NOMO-1 treated with DMSO at 0.1 percent for 48 hours (cell line): ENCODE results near the gene NID2.

Experiments used
- DNase-seq: peaks from one replicate; lab custom pipeline; 2025; ENCODE audit not compliant: unreplicated experiment; lab: John Stamatoyannopoulos, UW

The NID2 gene

DNA sequence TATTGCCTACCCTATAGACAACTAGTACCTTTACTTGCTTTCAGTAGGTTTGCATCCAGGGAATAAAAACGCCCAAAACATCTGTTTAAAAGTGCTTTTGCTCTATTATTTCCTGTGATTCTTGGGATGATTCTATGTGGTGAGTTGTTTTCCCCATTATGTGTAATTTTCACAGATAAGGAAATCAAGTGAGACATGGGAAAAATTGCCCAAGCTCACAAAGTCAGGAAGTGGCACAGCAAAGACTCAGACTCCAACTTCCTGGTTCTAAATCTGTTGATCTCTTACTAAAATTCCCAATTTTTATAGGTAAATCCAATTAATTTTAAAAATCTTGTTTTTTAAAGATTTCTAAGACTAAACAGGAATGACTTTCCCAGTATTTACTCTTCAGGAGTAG is 39.0 kb downstream of the NID2 start:
- no peak for DNase-seq

DNA sequence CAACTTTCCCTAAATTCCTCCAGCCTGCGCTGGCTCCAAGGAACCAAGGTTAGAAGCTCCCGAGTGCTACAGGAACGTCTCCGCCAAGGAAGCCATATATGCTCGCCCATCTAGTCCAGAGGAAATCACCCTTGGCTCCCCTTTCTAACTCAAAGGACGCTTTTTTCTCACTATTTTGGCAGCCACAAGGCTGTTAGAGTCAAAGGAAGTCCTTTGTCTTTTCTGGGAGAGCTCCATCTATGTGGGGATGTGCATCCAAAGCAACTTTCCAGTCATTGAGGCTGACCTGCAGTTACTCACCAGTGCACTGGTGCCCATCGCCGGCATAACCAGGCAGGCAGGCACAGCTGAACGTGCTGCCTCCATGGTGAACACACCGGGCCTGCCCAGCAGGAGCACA is 42.0 kb downstream of the NID2 start:
- DNase-seq: no peak

DNA sequence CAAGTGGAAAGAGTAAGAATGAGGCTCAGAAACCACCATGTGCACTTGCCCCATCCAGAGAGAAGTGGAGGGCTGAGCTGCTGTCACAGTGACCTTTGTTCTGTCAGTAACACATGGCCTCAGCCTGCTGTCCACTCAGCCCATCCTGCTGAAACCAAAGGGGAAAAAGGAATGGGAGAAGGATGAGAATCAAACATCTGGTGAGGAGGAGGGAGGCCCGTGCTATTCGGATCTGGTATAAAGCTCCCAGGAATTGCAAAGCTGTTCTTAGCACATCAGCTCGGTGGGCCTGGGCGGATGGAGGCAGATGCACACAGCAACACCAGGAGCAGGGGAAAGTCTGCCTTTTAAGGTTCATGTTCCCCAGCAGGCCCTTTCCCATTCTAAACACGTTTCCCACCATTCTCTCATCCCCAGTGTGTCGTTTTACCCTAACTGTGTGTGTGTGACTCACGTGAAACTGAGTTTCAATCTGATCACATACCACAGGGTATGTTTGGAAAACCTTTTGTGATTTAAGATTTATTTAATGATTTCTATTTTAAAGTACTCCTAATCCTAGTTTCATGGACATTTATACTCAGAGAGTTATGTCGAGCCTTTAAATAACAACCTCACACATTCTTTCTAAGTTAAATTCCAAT is 42.7 kb downstream of the NID2 start:
- no peak for DNase-seq

DNA sequence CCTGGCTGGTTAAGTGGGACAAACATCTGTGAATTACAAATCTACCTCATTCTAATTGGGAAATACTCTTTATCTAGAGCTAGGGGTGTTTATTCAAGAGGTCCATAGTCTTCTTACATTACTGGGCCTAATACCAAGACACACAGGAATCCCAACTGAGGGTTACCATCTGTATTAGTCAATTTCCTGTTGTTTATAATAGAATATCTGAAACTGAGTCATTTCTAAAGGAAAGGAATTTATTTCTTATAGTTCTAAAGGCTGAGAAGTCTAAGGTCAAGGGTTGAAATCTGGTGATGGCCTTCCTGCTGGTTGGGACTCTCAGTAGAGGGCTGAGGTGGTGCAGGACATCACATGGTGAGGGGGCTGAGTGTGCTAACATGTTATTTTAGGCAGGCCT is 43.5 kb downstream of the NID2 start:
- no peak for DNase-seq

DNA sequence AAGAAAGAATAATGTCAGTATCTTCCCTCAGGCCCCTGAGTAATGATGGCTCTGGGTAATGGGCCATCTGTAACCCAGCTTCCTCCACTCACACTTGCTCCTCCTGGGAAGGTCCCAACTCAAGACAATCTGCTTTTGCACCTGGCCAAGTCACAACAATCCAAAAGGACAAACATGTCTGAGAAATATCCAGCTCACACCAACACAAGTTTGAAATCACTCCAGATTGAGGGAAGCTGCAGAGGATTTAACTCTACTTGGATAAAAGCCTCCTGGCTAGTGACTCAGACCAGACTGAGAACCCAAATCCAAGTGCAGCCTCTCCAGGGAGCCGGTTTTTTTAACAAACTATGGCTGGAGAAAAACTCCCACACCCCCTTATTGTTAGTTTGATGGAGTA is 45.3 kb downstream of the NID2 start:
- no peak for DNase-seq

DNA sequence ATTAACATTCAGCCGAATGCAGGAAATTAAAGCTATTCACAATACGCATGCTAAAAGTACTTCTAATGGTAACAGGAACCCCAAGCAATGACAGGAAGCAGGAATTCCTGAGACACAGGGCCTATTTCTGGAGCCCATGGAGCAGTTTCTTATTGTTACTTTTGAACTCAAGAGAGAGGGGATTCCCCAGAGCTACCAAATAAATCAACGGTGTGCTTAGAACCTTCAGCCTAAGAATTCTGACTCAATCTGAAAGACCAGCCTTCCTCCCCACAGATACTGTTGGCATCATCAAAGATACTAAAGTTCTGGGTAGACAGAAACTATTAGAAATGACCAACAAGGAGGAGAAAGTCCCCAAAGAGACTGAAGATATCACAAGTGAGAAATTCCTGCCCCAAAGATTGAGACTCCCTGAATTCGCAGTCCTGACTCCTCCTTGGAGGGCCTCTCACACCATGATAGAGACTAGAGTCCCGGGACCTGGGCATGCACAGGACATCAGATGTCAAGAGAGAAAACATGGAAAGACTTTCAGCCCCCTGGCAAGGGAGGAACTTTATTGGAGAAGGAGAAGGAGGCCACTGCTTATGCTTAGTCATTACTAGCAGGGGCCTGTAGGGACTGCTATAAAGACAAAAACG is 46.8 kb downstream of the NID2 start:
- no peak for DNase-seq

DNA sequence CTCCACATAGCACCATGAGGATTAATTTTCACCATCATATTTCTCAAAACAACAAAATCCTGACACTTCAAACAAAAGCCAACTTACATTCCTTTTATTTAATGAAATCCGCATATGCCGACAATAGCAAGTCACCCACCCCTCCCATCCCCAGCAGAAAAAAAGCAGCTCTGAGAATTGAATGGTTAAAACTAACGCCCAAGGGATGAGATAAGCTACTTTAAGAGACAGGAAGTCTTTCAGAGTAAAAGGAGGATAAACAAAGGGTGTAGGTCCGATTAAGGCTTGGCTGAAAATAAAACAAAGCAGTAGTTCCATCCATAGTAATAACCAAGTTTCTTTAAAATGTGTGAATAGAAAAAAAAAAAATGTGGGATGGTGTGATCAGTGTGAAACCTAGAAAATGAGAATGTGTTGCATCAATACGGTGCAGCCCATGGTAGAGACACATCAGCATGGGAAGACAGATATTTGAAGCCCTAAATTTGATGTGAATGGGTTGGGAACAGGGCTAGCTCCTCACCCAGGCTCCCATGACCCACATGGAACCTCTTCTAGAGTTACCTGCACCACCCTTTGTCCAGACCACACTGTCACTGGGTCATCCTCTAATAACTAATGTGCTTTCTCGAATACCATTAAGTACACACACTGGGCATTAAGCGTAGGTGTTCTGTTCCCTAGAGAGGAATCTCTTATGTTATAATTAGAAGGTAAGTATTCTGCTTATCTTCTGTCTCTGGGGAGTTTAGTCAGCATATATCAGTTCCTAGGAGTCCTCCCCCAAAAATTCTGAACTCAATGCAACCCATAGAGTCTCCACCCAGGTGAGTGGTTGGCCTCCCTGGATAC is 47.8 kb downstream of the NID2 start:
- no peak for DNase-seq

DNA sequence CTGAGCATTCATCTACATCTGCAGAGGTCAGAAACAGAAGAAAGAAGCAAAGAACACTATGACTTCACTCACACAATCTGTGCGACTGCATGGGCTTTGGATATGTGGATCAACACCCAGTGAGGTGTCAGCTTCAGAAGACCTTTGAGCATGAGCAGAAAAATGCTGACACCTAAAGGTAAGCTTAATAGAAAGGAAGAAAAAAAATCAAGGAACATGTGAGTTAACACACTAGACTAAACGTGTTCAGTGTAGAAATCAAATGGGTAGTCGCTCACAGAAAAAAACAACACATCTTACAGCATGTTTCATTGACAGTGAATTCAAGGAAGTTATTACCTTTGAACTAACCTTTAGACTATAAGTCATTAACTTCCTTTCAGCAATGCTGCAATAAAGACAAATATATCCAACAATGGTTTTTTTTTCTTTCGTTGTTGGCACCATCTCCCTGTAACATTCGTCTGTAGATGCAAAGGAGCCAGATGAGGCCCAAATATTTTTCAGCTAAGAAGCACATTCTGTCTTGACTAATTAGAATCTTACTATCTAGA is 48.6 kb downstream of the NID2 start:
- DNase-seq: no peak

DNA sequence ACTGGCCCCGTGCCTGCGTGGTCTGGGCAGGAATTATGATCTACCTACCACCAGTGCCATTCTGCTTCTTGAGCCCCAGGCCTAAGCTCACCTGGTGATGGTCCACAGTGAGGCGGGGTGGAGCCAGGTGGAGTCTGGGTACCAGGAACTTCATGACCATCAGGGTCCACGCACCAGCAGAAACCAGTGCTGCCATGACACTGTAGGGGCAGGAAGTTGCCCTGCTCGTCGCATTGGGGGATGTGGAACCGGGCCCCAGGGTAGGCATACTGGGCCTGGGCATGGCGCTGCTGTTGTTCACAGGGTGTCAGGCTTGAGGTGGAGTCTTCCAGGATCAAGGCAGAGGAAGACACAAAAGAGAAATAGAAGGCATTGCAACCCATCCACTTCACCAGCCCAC is 49.9 kb downstream of the NID2 start:
- DNase-seq: no peak

DNA sequence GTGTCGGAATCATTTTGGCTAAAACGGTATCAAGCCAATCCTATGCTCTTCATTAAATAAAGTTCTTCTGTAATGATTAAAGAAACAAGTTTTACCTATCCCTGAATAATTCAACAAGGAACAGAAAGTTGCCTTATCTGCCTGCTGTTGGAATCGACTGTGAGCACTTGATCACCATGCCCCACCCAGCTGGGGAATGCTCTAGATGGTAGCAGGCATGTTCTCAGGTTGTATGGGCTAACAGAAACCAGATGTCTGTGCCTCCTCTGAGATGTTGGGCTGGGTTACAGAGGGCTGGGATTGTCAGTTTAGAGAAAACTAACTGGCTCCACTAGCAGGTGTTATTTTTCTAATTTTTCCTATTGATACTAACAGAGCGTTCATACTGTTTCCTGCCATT is 50.6 kb downstream of the NID2 start:
- no peak for DNase-seq

DNA sequence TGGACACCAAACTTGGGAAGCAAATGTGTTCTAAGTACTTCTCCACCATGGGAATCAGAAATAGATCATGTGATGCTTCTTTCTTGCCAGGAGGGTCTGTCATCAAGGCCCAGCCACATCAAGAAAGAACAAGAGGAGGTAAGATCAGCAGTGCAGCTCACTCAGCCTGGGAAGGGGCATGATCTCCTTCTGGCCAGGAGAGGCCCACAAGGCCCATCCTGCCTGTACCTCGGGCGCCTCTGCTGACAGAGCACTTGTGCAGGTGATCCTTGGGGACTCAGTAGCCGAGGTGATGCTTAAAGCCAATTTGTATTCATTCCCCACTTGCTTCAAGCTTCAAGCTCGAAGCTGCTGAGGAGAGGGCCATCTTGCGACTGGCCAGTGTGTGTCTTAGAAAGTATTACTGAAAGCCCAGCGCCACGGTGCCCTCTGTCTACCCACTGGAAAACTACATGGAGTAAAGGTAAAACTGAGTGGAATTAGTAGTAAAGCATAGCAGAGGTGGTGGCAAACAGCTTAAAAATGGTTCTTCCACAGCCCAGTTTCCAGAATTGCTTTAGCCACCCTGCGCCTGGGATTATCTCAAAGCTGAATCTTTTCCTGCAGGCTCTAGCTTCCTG is 53.3 kb downstream of the NID2 start:
- DNase-seq: no peak

DNA sequence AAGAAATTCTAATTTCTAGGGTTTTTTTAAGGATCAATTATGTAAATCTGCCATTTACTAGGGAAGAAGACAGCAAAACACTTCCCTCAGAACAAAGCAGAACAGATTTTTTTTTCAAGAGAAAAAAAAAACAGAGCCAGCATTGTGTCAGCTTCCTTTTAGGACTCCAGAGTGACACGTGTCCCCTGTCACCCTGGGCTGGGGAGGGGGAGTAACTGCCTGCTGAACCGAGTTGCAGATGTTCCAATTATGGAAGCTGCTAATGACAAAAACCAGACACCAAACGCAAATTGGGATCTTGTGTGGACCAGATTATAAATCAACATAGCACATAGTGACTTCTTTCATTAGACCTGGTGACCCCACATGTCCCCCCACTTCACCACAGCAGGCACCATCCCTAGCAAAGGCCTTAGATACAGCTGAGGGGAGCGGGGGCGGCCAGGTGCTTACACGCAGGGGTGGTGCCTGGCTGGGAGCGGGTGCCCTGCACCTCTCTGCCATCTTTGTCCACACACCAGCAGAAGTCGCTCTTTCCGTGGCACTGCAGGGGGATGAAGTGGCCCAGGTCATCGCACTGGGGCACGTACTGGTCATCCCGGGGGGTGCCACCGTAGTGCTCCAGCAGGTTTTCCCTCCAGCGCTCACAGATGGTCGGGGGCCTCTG is 54.1 kb downstream of the NID2 start:
- DNase-seq: no peak

DNA sequence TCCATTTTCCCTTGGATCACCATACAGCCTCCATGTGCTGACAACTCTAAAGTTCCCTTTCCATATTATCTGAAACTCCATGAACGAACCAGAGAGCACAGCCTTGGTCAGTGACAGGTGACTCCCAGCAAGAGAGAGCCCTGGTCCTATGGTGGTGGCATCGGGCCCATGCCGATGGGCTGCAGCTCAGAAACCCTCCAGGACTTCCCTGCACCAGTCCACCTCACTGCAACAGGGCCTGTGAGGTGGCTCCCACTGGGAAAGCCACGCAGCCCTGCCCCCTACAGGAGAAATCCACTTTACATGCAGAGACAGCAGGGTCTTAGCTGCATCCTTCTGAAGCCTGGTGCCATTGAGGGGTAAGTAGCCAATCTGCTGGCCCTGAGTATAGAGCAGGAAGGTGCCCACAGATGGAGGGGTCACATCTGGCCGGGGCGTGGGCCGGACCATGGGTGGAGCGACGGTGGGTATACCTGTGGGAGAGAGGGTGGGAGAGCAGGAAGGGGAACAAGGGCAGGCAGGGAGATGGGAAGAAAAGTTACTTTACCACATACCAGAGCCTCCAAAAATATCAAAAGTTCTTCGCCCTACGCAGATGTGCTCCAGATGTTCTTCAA is 54.8 kb downstream of the NID2 start:
- DNase-seq: no peak

DNA sequence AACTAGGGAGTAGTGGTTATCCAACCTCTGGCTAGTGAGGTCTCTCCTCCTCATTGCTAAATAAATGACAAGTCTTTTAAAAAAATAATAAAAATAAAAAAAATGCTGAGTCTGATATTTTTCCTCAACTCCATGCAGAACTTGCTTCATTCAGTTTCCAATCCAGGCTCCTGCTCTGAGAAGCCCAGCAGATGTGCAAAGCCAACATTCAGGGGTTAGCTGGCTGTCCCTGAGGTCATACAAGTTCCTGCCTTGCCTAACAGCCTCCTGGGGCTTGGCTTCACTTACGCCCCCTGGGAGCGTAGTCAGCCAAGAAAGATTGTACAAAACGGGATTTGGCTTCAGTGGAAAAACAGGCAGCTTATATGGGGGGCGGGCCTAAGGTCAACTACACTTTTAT is 56.2 kb downstream of the NID2 start:
- DNase-seq: no peak

DNA sequence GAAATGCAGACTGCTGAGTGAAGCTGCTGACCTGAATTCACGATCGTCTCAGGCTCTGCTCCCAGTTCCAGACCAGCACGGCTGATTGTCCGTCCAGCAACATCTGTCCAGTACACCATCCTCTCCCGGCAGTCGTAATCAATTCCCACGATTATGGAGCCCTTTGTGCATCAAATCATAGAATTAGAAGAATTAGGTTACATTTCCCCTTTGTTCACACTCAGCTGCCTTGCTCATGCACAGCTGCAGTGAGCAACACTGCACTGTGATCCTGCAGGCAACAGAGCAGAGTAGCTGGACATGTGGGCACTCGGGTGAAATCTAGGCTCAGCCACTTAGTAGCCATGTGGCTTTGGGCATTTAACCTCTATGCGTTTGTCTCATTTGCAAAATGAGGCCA is 57.3 kb downstream of the NID2 start:
- DNase-seq: no peak

DNA sequence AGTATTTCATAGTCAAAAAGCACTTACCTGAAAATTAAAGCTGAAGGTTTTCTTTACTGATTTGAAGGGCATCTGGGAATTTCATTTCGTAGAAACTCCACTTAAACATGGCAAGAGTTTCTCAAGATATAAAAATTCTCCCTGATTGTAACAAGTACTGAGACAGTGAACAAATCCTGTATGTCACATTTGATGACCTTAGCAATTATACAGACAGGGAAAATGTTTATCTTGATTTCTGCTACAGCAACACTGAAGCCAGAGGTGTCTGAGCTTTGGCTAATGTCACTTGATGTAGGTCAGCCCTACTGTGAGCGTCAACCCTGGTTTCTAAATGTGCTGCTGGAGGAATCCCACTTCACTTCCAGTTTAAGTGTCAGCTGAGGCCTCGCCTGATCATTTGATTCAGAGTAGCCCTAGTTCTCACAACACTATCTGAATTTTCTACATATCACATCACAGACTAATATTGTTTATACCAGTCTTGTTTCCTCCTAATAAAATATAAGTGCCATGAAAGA is 58.6 kb downstream of the NID2 start:
- DNase-seq: no peak

DNA sequence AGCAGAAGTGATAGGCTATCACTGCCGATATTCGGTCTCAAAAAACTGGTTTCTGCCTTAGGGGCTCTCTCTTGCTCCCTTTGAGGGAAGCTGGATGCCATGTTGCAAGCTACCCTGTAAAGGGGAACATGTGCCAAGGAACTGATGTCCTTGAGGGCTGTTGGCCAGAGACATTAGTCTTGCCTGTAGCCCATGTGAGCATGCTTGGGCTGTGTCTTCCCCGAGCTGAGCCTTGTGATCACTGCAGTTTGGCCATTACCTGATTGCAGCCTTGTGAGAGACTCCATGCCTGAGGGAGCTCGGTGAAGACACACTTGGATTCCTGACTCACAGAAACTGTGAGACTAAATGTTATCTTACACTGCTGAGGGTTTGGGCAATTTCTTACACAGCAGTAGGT is 60.7 kb downstream of the NID2 start:
- no peak for DNase-seq

DNA sequence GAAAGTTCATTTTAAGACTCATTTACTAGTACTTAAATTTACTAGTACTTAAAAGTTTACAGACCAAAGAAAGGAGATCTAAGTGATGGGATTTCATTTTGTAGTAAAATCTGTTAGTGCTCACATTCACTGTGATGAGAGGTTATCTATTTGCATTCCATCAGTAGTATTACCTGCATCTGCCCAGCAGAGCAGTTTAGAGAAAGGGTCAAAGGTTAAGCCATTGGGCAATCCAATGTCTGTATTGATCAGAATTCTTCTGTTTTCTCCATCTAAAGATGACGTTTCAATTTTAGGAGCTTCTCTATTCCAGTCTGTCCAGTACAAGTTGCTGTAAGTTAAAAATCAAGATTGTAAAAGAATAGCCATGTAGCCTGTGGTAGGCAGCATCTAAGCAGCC is 61.2 kb downstream of the NID2 start:
- DNase-seq: no peak

DNA sequence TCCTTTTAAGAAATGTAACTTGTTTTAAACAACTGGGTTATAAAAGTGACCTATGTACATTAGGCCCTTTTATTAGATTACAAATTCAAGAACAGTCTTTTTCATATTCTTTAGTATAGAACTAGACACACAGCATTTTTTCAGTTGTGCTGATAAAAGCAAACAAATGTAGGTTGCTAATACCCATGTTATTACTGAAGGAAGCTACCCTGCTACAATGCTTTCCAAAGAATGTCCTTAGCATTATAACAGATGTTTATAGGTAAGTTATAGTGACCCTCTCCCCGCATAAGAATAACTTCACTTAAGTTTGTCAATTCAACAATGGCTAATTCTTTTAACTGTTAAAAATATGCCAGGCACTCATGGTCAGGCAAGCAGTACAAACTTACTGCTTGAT is 61.6 kb downstream of the NID2 start:
- no peak for DNase-seq

DNA sequence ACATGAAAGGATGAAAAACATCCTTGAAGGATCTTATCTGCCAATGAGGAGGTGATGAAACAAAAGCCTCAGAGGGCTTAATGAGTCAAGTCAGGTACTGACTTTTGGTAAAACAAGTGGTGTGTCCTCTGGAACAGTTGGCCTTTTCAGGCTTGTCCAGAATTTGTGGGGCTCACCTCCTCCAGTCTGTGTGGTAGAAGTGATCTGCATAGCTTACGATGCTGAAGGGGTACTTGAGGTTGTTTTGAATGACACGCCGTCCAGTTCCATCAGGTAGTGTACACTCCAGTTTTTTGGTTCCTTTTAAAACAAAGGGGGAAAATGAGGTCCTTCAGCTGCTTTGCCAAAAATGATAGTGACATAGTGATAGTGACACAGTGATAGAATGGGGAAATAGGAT is 62.5 kb downstream of the NID2 start:
- DNase-seq: no peak
